Right forelimb (tissue), 1 donor: ENCODE data around the gene STX17.
"Not testable (repeated sequence)": the region's sequence is repeated elsewhere in the genome, so short reads cannot be mapped to it uniquely, and the experiment has no call there.

Experiments used
- DNase-seq: peaks from one replicate; pipeline ENCODE4 v3.0.0-alpha.2; 2018

The STX17 gene

GRCh38 chr9:99906403-99907207, at the start of gene STX17:
STX17 (plus strand) TSS chr9:99906654; CDS start chr9:99915240, 8,586 bp downstream.
- DNase-seq = peak; percentile 90

- DNase-seq = not testable (repeated sequence)
These were observed 48.9 kb upstream of the STX17 start for GRCh38 chr9:99857576-99857975.

- DNase-seq = no peak
These were observed 48.4 kb upstream of the STX17 start for GRCh38 chr9:99858087-99858486.

GRCh38 chr9:99859243-99859980, 47.0 kb upstream of the STX17 start:
- DNase-seq = no peak

- DNase-seq = no peak
These were observed 46.2 kb upstream of the STX17 start for GRCh38 chr9:99860266-99860665.

GRCh38 chr9:99863955-99864354, 42.5 kb upstream of the STX17 start:
- no peak for DNase-seq

GRCh38 chr9:99866398-99866797, 40.1 kb upstream of the STX17 start:
- no peak for DNase-seq

- no peak for DNase-seq
These were observed 38.9 kb upstream of the STX17 start for GRCh38 chr9:99867536-99867935.

GRCh38 chr9:99867968-99868367, 38.5 kb upstream of the STX17 start:
- no peak for DNase-seq

GRCh38 chr9:99868845-99869244, 37.6 kb upstream of the STX17 start:
- DNase-seq = no peak

GRCh38 chr9:99870126-99870525, 36.3 kb upstream of the STX17 start:
- no peak for DNase-seq

GRCh38 chr9:99873531-99873930, 32.9 kb upstream of the STX17 start:
- DNase-seq = no peak

GRCh38 chr9:99873943-99874584, 32.4 kb upstream of the STX17 start:
- DNase-seq = no peak

GRCh38 chr9:99876190-99876589, 30.3 kb upstream of the STX17 start:
- no peak for DNase-seq

GRCh38 chr9:99878651-99879050, 27.8 kb upstream of the STX17 start:
- no peak for DNase-seq

- DNase-seq = no peak
These were observed 24.7 kb upstream of the STX17 start for GRCh38 chr9:99881769-99882168.

GRCh38 chr9:99885747-99886146, 20.7 kb upstream of the STX17 start:
- no peak for DNase-seq

- no peak for DNase-seq
These were observed 17.3 kb upstream of the STX17 start for GRCh38 chr9:99889120-99889519.

- no peak for DNase-seq
These were observed 11.6 kb upstream of the STX17 start for GRCh38 chr9:99894826-99895225.

- DNase-seq = no peak
These were observed 10.9 kb upstream of the STX17 start for GRCh38 chr9:99895510-99895909.

GRCh38 chr9:99896119-99896518, 10.3 kb upstream of the STX17 start:
- DNase-seq = no peak

- DNase-seq = no peak
These were observed 3.1 kb upstream of the STX17 start for GRCh38 chr9:99903393-99903792.

GRCh38 chr9:99905833-99906402, 536 bp upstream of the STX17 start:
- no peak for DNase-seq

GRCh38 chr9:99907208-99907532, 716 bp downstream of the STX17 start:
- no peak for DNase-seq
